Testis (tissue), 3 donors: ENCODE measurements around the gene SMAD4. TPM values are rescaled to one million over a fixed set of nuclear protein-coding genes. Genes with fewer than 3 reads are reported as not detected.
A peak's percentile ranks its signal among the peaks of the same experiment; 100 is the strongest.

ENCODE experiments used
- DNase-seq: peaks from one replicate; pipeline ENCODE4 v3.0.0-alpha.2; 2019
- H3K27ac ChIP-seq, 2 donors: fragments of 200-600 bp; sonication (generic); one replicate each; pipeline ENCODE4 v1.5.1; 2019
- H3K27me3 ChIP-seq: fragments of 200-600 bp; sonication (generic); one replicate; pipeline ENCODE4 v1.5.1; 2019
- H3K36me3 ChIP-seq: fragments of 200-600 bp; sonication (generic); one replicate; pipeline ENCODE4 v1.5.1; 2017; ENCODE audit warnings: low read depth; ENCODE audit errors: missing control alignments
- H3K4me1 ChIP-seq: fragments of 200-600 bp; sonication (generic); one replicate; pipeline ENCODE4 v1.5.1; 2019
- H3K4me3 ChIP-seq, 2 donors: fragments of 200-600 bp; sonication (generic); one replicate each; pipeline ENCODE4 v1.5.1; 2017 to 2019
- H3K9me3 ChIP-seq: fragments of 200-600 bp; sonication (generic); one replicate; pipeline ENCODE4 v1.5.1; 2017
- CTCF ChIP-seq, 3 experiments: fragments of 450-650 bp in 2 of 3; fragments of 200-600 bp in 1 of 3; sonication (generic) in 1 of 3; IDR thresholded peaks; one replicate each; pipeline ENCODE4 v1.5.1; 2016 to 2019; ENCODE audit warnings: antibody characterized with exemption in 3 of 3, mild to moderate bottlenecking in 2 of 3, moderate library complexity in 1 of 3
- POLR2A ChIP-seq: fragments of 450-650 bp; IDR thresholded peaks from one replicate; pipeline ENCODE4 v1.6.1; 2017; ENCODE audit warnings: antibody characterized with exemption, mild to moderate bottlenecking, moderate library complexity
- WGBS, 2 donors: methylation state at CpG; one replicate each; pipeline ENCODE4 v1.1.5; 2018; 5-methylcytosine and 5-hydroxymethylcytosine counted together
- intact Hi-C: fragments of 100-400 bp; cut with DNase I; formaldehyde crosslinking; loops from one replicate; pipeline ENCODE4 v1.15.1; 2023; ENCODE audit warnings: low total_unique reads
- polyA plus RNA-seq: library from polyadenylated mRNA; stranded (reverse); fragments of 350-450 nt; fragmentation: Illumina TruSeq; extraction: RNeasy Lipid Tissue Mini Kit (QIAGEN cat#74804); gene quantifications from one replicate; pipeline ENCODE4 v1.2.3, GENCODE V29; 2014; ENCODE audit warnings: low read depth, low replicate concordance; ENCODE audit not compliant: insufficient read depth
- total RNA-seq, 2 donors: library from RNA; depleted of rRNA; stranded (reverse); fragments of >200 nt; gene quantifications; one replicate each; pipeline ENCODE4 v1.2.3, GENCODE V29; 2016

Gene SMAD4
- total and polyA plus RNA-seq, 3 donors from 2014 or later = 91.0 to 270 (median 198) TPM

GRCh38 chr18:51044928-51045585 lies 15.0 kb downstream of the SMAD4 start:
- Histone ChIP-seq H3K4me1 (peaks cover 42% of the 10 kb centered on the region), H3K4me3 (no peak overlapping the region), H3K27me3 (no peaks in the 10 kb centered on the region), H3K27ac (peak overlapping the region; percentile 37 to 65), H3K9me3 (no peaks in the 10 kb centered on the region), H3K36me3 (no peaks in the 10 kb centered on the region)
- WGBS, 2 donors = 26% methylated on average over 2 of the region's 2 CpGs
- intact Hi-C loops = no loop called here
- no peak for DNase-seq
- TF ChIP-seq POLR2A = no peak
- TF ChIP-seq CTCF (IDR thresholded peaks at IDR 0.05) = no peak

GRCh38 chr18:51048190-51048589 lies 18.2 kb downstream of the SMAD4 start:
- no peak for DNase-seq
- Histone ChIP-seq H3K4me1 (peaks cover 23% of the 10 kb centered on the region), H3K4me3 (no peak overlapping the region), H3K36me3 (no peaks in the 10 kb centered on the region), H3K27ac (no peak overlapping the region), H3K9me3 (no peaks in the 10 kb centered on the region), H3K27me3 (no peaks in the 10 kb centered on the region)
- 92 to 100% methylated on average over 1 of the region's 1 CpG for WGBS, 2 donors
- intact Hi-C loops = no loop called here
- TF ChIP-seq CTCF (IDR thresholded peaks at IDR 0.05) (no peak), POLR2A (no peak)

- no peaks in the 10 kb centered on the region for H3K27me3 ChIP-seq
- WGBS, 2 donors = 87 to 90% methylated on average over 2 of the region's 2 CpGs
- intact Hi-C loops = no loop called here
- no peaks in the 10 kb centered on the region for H3K9me3 ChIP-seq
- DNase-seq = no peak
- H3K4me1 ChIP-seq = peaks cover 21% of the 10 kb centered on the region
- H3K36me3 ChIP-seq = no peaks in the 10 kb centered on the region
- no peak for TF ChIP-seq CTCF (IDR thresholded peaks at IDR 0.05)
- TF ChIP-seq POLR2A = no peak
- H3K4me3 ChIP-seq = no peak overlapping the region
- H3K27ac ChIP-seq = no peak overlapping the region
These were observed 19.1 kb downstream of the SMAD4 start for GRCh38 chr18:51049137-51049536.

GRCh38 chr18:51051105-51051712 lies 21.2 kb downstream of the SMAD4 start:
- intact Hi-C loops = no loop called here
- H3K36me3 ChIP-seq = no peaks in the 10 kb centered on the region
- WGBS, 2 donors = 49 to 54% methylated on average over 2 of the region's 2 CpGs
- H3K27me3 ChIP-seq = no peaks in the 10 kb centered on the region
- DNase-seq = no peak
- peak; percentile 49 to 74 (median 66) for TF ChIP-seq CTCF (IDR thresholded peaks at IDR 0.05)
- no peak for TF ChIP-seq POLR2A
- H3K27ac ChIP-seq = no peak overlapping the region
- no peak overlapping the region for H3K4me3 ChIP-seq
- H3K9me3 ChIP-seq = no peaks in the 10 kb centered on the region
- peaks cover 5% of the 10 kb centered on the region for H3K4me1 ChIP-seq

GRCh38 chr18:51053814-51054213 lies 23.8 kb downstream of the SMAD4 start:
- H3K9me3 ChIP-seq = no peaks in the 10 kb centered on the region
- H3K27ac ChIP-seq = no peak overlapping the region
- H3K36me3 ChIP-seq = no peaks in the 10 kb centered on the region
- no peaks in the 10 kb centered on the region for H3K4me1 ChIP-seq
- no peak for TF ChIP-seq CTCF (IDR thresholded peaks at IDR 0.05)
- no peak for TF ChIP-seq POLR2A
- DNase-seq = no peak
- H3K4me3 ChIP-seq = no peak overlapping the region
- intact Hi-C loops = no loop called here
- no peaks in the 10 kb centered on the region for H3K27me3 ChIP-seq
